Heart left ventricle (tissue), 13 donors: ENCODE results near the gene CBX4.

ENCODE experiments used
- POLR2A ChIP-seq, 2 donors: fragments of 450-650 bp; IDR thresholded peaks; one replicate each; pipeline ENCODE4 v1.6.1; 2017; ENCODE audit warnings: antibody characterized with exemption in 2 of 2, mild to moderate bottlenecking in 2 of 2, moderate library complexity in 2 of 2
- TF ChIP-seq, protein P1 (sequence below), 12 donors: fragments of 200-600 bp; sonication (generic) in 4 of 12; IDR thresholded peaks; one replicate each; pipeline versions ENCODE4 v1.5.0 to v1.8.0; 2018 to 2022; ENCODE audit warnings: antibody characterized with exemption in 12 of 12, mild to moderate bottlenecking in 5 of 12
- donor health status: ischemic (EF 13 %, LVEDD 7.1; RV severe dilation, severe dysfunction).
- donor health status: DM: no; HTN: yes; CAD: no.
- donor health status: DM: no; HTN: no; CAD: no.
- donor health status: ischemic (EF 25% LVEDD 6.9; RV normal size, moderate dysfunction).
- donor health status: ischemic (EF 25% LVEDD 5.7; RV mildly dilated, moderate dysfunction).
- donor health status: ischemic (EF 35%, LVEDD 5.7; RV mildly dilated, moderate dysfunction).
- donor health status: nonischemic (EF 11% LVEDD 7.7; RV severe dilation, severe dysfunction).
- donor health status: DM: yes; HTN: yes; CAD: no.
- donor health status: PGD.
- donor health status: ischemic (EF 29% LVEDD 5.4; RV normal size, mild dysfunction).
- donor health status: nonischemic (EF 23%, LVEDD 6.1; RV moderate dilation, normal function).

DNA sequence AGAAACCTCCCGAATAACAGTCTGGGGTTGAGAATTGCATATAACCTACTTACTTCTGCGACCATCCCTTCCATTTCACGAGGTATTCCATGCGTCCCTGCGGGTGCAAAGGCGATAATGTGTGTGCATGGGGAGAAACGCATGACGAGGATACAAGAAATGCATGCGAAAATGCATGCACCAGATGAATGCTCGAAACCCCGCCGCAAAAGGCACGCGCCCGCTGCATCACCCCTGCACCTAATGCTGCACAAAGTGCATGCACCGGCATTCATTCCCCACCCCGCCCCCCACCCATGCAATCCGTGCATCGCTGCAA is 42.8 kb downstream of the CBX4 start:
- TF ChIP-seq, protein P1, sequence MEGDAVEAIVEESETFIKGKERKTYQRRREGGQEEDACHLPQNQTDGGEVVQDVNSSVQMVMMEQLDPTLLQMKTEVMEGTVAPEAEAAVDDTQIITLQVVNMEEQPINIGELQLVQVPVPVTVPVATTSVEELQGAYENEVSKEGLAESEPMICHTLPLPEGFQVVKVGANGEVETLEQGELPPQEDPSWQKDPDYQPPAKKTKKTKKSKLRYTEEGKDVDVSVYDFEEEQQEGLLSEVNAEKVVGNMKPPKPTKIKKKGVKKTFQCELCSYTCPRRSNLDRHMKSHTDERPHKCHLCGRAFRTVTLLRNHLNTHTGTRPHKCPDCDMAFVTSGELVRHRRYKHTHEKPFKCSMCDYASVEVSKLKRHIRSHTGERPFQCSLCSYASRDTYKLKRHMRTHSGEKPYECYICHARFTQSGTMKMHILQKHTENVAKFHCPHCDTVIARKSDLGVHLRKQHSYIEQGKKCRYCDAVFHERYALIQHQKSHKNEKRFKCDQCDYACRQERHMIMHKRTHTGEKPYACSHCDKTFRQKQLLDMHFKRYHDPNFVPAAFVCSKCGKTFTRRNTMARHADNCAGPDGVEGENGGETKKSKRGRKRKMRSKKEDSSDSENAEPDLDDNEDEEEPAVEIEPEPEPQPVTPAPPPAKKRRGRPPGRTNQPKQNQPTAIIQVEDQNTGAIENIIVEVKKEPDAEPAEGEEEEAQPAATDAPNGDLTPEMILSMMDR (IDR thresholded peaks at IDR 0.05) = no peak
- no peak for TF ChIP-seq POLR2A (IDR thresholded peaks at IDR 0.05)
